ENCODE results near the gene CMSS1.

CMSS1 gene

GRCh38 chr3:100154171-100154570 is 336.5 kb downstream of the CMSS1 start:
- H3K9me3 ChIP-seq (ENCODE audit: control insufficient read depth in 2 of 2, low read length in 2 of 2): peaks cover 4 to 5% of the 10 kb centered on the region in 2 donors
- H3K27ac ChIP-seq (ENCODE audit: low read depth in 2 of 2, low read length in 2 of 2): no peak overlapping the region
- H3K27me3 ChIP-seq (ENCODE audit: control insufficient read depth in 2 of 2, insufficient read depth in 2 of 2, low read length in 2 of 2): no peaks in the 10 kb centered on the region
- no peak overlapping the region for H3K4me3 ChIP-seq (ENCODE audit: low read length in 2 of 2)
- no peaks in the 10 kb centered on the region for H3K4me1 ChIP-seq (ENCODE audit: control insufficient read depth in 2 of 2, insufficient read depth in 2 of 2, low read length in 2 of 2)
- H3K9ac ChIP-seq (ENCODE audit: low read depth in 1 of 2, low read length in 2 of 2): no peak overlapping the region
- no peaks in the 10 kb centered on the region for H3K36me3 ChIP-seq (ENCODE audit: control insufficient read depth in 2 of 2, insufficient read depth in 2 of 2, low read length in 2 of 2)

- H3K27me3 ChIP-seq (ENCODE audit: control insufficient read depth in 2 of 2, insufficient read depth in 2 of 2, low read length in 2 of 2): no peaks in the 10 kb centered on the region
- H3K4me1 ChIP-seq (ENCODE audit: control insufficient read depth in 2 of 2, insufficient read depth in 2 of 2, low read length in 2 of 2): no peaks in the 10 kb centered on the region
- H3K9ac ChIP-seq (ENCODE audit: low read depth in 1 of 2, low read length in 2 of 2): no peak overlapping the region
- H3K4me3 ChIP-seq (ENCODE audit: low read length in 2 of 2): no peak overlapping the region
- no peaks in the 10 kb centered on the region for H3K36me3 ChIP-seq (ENCODE audit: control insufficient read depth in 2 of 2, insufficient read depth in 2 of 2, low read length in 2 of 2)
- peaks cover 4 to 5% of the 10 kb centered on the region in 2 donors for H3K9me3 ChIP-seq (ENCODE audit: control insufficient read depth in 2 of 2, low read length in 2 of 2)
- no peak overlapping the region for H3K27ac ChIP-seq (ENCODE audit: low read depth in 2 of 2, low read length in 2 of 2)
Observed at GRCh38 chr3:100155128-100155527, 337.5 kb downstream of the CMSS1 start.

GRCh38 chr3:100155590-100155989 is 337.9 kb downstream of the CMSS1 start:
- no peak overlapping the region for H3K4me3 ChIP-seq (ENCODE audit: low read length in 2 of 2)
- no peak overlapping the region for H3K27ac ChIP-seq (ENCODE audit: low read depth in 2 of 2, low read length in 2 of 2)
- H3K27me3 ChIP-seq (ENCODE audit: control insufficient read depth in 2 of 2, insufficient read depth in 2 of 2, low read length in 2 of 2): no peaks in the 10 kb centered on the region
- H3K4me1 ChIP-seq (ENCODE audit: control insufficient read depth in 2 of 2, insufficient read depth in 2 of 2, low read length in 2 of 2): no peaks in the 10 kb centered on the region
- no peaks in the 10 kb centered on the region for H3K36me3 ChIP-seq (ENCODE audit: control insufficient read depth in 2 of 2, insufficient read depth in 2 of 2, low read length in 2 of 2)
- H3K9ac ChIP-seq (ENCODE audit: low read depth in 1 of 2, low read length in 2 of 2): no peak overlapping the region
- peaks cover 4 to 5% of the 10 kb centered on the region in 2 donors for H3K9me3 ChIP-seq (ENCODE audit: control insufficient read depth in 2 of 2, low read length in 2 of 2)

- Histone ChIP-seq H3K27me3 (ENCODE audit: control insufficient read depth in 2 of 2, insufficient read depth in 2 of 2, low read length in 2 of 2) (no peaks in the 10 kb centered on the region), H3K4me3 (ENCODE audit: low read length in 2 of 2) (no peak overlapping the region), H3K9ac (ENCODE audit: low read depth in 1 of 2, low read length in 2 of 2) (no peak overlapping the region), H3K9me3 (ENCODE audit: control insufficient read depth in 2 of 2, low read length in 2 of 2) (peaks cover 4 to 5% of the 10 kb centered on the region in 2 donors), H3K36me3 (ENCODE audit: control insufficient read depth in 2 of 2, insufficient read depth in 2 of 2, low read length in 2 of 2) (no peaks in the 10 kb centered on the region), H3K27ac (ENCODE audit: low read depth in 2 of 2, low read length in 2 of 2) (no peak overlapping the region), H3K4me1 (ENCODE audit: control insufficient read depth in 2 of 2, insufficient read depth in 2 of 2, low read length in 2 of 2) (no peaks in the 10 kb centered on the region)
Observed at GRCh38 chr3:100157685-100158084, 340.0 kb downstream of the CMSS1 start.

GRCh38 chr3:100158918-100159330 is 341.3 kb downstream of the CMSS1 start:
- no peak overlapping the region for H3K27ac ChIP-seq (ENCODE audit: low read depth in 2 of 2, low read length in 2 of 2)
- no peak overlapping the region for H3K9ac ChIP-seq (ENCODE audit: low read depth in 1 of 2, low read length in 2 of 2)
- no peaks in the 10 kb centered on the region for H3K27me3 ChIP-seq (ENCODE audit: control insufficient read depth in 2 of 2, insufficient read depth in 2 of 2, low read length in 2 of 2)
- peaks cover 4 to 5% of the 10 kb centered on the region in 2 donors for H3K9me3 ChIP-seq (ENCODE audit: control insufficient read depth in 2 of 2, low read length in 2 of 2)
- no peak overlapping the region for H3K4me3 ChIP-seq (ENCODE audit: low read length in 2 of 2)
- H3K36me3 ChIP-seq (ENCODE audit: control insufficient read depth in 2 of 2, insufficient read depth in 2 of 2, low read length in 2 of 2): no peaks in the 10 kb centered on the region
- H3K4me1 ChIP-seq (ENCODE audit: control insufficient read depth in 2 of 2, insufficient read depth in 2 of 2, low read length in 2 of 2): no peaks in the 10 kb centered on the region

GRCh38 chr3:100159331-100160153 is 341.9 kb downstream of the CMSS1 start:
- Histone ChIP-seq H3K27ac (ENCODE audit: low read depth in 2 of 2, low read length in 2 of 2) (no peak overlapping the region), H3K4me3 (ENCODE audit: low read length in 2 of 2) (no peak overlapping the region), H3K36me3 (ENCODE audit: control insufficient read depth in 2 of 2, insufficient read depth in 2 of 2, low read length in 2 of 2) (no peaks in the 10 kb centered on the region), H3K4me1 (ENCODE audit: control insufficient read depth in 2 of 2, insufficient read depth in 2 of 2, low read length in 2 of 2) (no peaks in the 10 kb centered on the region), H3K9me3 (ENCODE audit: control insufficient read depth in 2 of 2, low read length in 2 of 2) (peaks cover 4 to 5% of the 10 kb centered on the region in 2 donors), H3K9ac (ENCODE audit: low read depth in 1 of 2, low read length in 2 of 2) (no peak overlapping the region), H3K27me3 (ENCODE audit: control insufficient read depth in 2 of 2, insufficient read depth in 2 of 2, low read length in 2 of 2) (no peaks in the 10 kb centered on the region)

- H3K4me1 ChIP-seq (ENCODE audit: control insufficient read depth in 2 of 2, insufficient read depth in 2 of 2, low read length in 2 of 2): no peaks in the 10 kb centered on the region
- no peak overlapping the region for H3K9ac ChIP-seq (ENCODE audit: low read depth in 1 of 2, low read length in 2 of 2)
- no peaks in the 10 kb centered on the region for H3K27me3 ChIP-seq (ENCODE audit: control insufficient read depth in 2 of 2, insufficient read depth in 2 of 2, low read length in 2 of 2)
- no peak overlapping the region for H3K4me3 ChIP-seq (ENCODE audit: low read length in 2 of 2)
- H3K36me3 ChIP-seq (ENCODE audit: control insufficient read depth in 2 of 2, insufficient read depth in 2 of 2, low read length in 2 of 2): no peaks in the 10 kb centered on the region
- peaks cover under 1% of the 10 kb centered on the region in 2 donors for H3K9me3 ChIP-seq (ENCODE audit: control insufficient read depth in 2 of 2, low read length in 2 of 2)
- no peak overlapping the region for H3K27ac ChIP-seq (ENCODE audit: low read depth in 2 of 2, low read length in 2 of 2)
Observed at GRCh38 chr3:100160521-100160920, 342.9 kb downstream of the CMSS1 start.

GRCh38 chr3:100163787-100164186 is 346.1 kb downstream of the CMSS1 start:
- Histone ChIP-seq H3K9ac (ENCODE audit: low read depth in 1 of 2, low read length in 2 of 2) (no peak overlapping the region), H3K4me3 (ENCODE audit: low read length in 2 of 2) (no peak overlapping the region), H3K27me3 (ENCODE audit: control insufficient read depth in 2 of 2, insufficient read depth in 2 of 2, low read length in 2 of 2) (no peaks in the 10 kb centered on the region), H3K4me1 (ENCODE audit: control insufficient read depth in 2 of 2, insufficient read depth in 2 of 2, low read length in 2 of 2) (no peaks in the 10 kb centered on the region), H3K27ac (ENCODE audit: low read depth in 2 of 2, low read length in 2 of 2) (no peak overlapping the region), H3K9me3 (ENCODE audit: control insufficient read depth in 2 of 2, low read length in 2 of 2) (no peaks in the 10 kb centered on the region), H3K36me3 (ENCODE audit: control insufficient read depth in 2 of 2, insufficient read depth in 2 of 2, low read length in 2 of 2) (no peaks in the 10 kb centered on the region)

- Histone ChIP-seq H3K36me3 (ENCODE audit: control insufficient read depth in 2 of 2, insufficient read depth in 2 of 2, low read length in 2 of 2) (no peaks in the 10 kb centered on the region), H3K4me1 (ENCODE audit: control insufficient read depth in 2 of 2, insufficient read depth in 2 of 2, low read length in 2 of 2) (no peaks in the 10 kb centered on the region), H3K9ac (ENCODE audit: low read depth in 1 of 2, low read length in 2 of 2) (no peak overlapping the region), H3K9me3 (ENCODE audit: control insufficient read depth in 2 of 2, low read length in 2 of 2) (no peaks in the 10 kb centered on the region), H3K4me3 (ENCODE audit: low read length in 2 of 2) (no peak overlapping the region), H3K27ac (ENCODE audit: low read depth in 2 of 2, low read length in 2 of 2) (no peak overlapping the region), H3K27me3 (ENCODE audit: control insufficient read depth in 2 of 2, insufficient read depth in 2 of 2, low read length in 2 of 2) (no peaks in the 10 kb centered on the region)
Observed at GRCh38 chr3:100164743-100165142, 347.1 kb downstream of the CMSS1 start.

- H3K4me1 ChIP-seq (ENCODE audit: control insufficient read depth in 2 of 2, insufficient read depth in 2 of 2, low read length in 2 of 2): no peaks in the 10 kb centered on the region
- H3K27ac ChIP-seq (ENCODE audit: low read depth in 2 of 2, low read length in 2 of 2): no peak overlapping the region
- no peak overlapping the region for H3K9ac ChIP-seq (ENCODE audit: low read depth in 1 of 2, low read length in 2 of 2)
- no peaks in the 10 kb centered on the region for H3K27me3 ChIP-seq (ENCODE audit: control insufficient read depth in 2 of 2, insufficient read depth in 2 of 2, low read length in 2 of 2)
- H3K9me3 ChIP-seq (ENCODE audit: control insufficient read depth in 2 of 2, low read length in 2 of 2): no peaks in the 10 kb centered on the region
- no peak overlapping the region for H3K4me3 ChIP-seq (ENCODE audit: low read length in 2 of 2)
- H3K36me3 ChIP-seq (ENCODE audit: control insufficient read depth in 2 of 2, insufficient read depth in 2 of 2, low read length in 2 of 2): no peaks in the 10 kb centered on the region
Observed at GRCh38 chr3:100165926-100166550, 348.4 kb downstream of the CMSS1 start.
